Prostate gland (tissue), 2 donors: ENCODE measurements around the gene SPATA4. TPM values are rescaled to one million over a fixed set of nuclear protein-coding genes. Genes with fewer than 3 reads are reported as not detected.
A peak's percentile ranks its signal among the peaks of the same experiment; 100 is the strongest.

ENCODE experiments used
- DNase-seq: peaks from one replicate; pipeline ENCODE4 v3.0.0-alpha.2; 2019; ENCODE audit warnings: low spot score
- H3K27ac ChIP-seq, 2 donors: fragments of 200-600 bp; sonication (generic); 2 replicates each; pipeline ENCODE4 v1.5.1; 2017 to 2019
- H3K27me3 ChIP-seq: fragments of 200-600 bp; sonication (generic); replicated peaks from 2 replicates; pipeline ENCODE4 v1.5.1; 2019; ENCODE audit not compliant: insufficient read depth
- H3K36me3 ChIP-seq, 2 donors: fragments of 200-600 bp; sonication (generic); 1 replicate in 1 of 2; 2 replicates in 1 of 2; pipeline versions ENCODE4 v1.5.1 to v1.8.1; 2017 to 2019
- H3K4me1 ChIP-seq: fragments of 200-600 bp; sonication (generic); replicated peaks from 2 replicates; pipeline ENCODE4 v1.5.1; 2019
- H3K4me3 ChIP-seq, 2 donors: fragments of 200-600 bp; sonication (generic); 2 replicates each; pipeline ENCODE4 v1.5.1; 2017 to 2019
- H3K9me3 ChIP-seq: fragments of 200-600 bp; sonication (generic); 2 replicates; pipeline ENCODE4 v1.5.1; 2017
- CTCF ChIP-seq, 4 experiments: fragments of 200-600 bp in 2 of 4; fragments of 450-650 bp in 2 of 4; sonication (generic) in 2 of 4; IDR thresholded peaks; 1 replicate in 3 of 4; 2 replicates in 1 of 4; pipeline ENCODE4 v1.5.1; 2016 to 2019; ENCODE audit warnings: antibody characterized with exemption in 4 of 4, mild to moderate bottlenecking in 2 of 4, moderate library complexity in 2 of 4
- POLR2A ChIP-seq: fragments of 450-650 bp; IDR thresholded peaks from one replicate; pipeline ENCODE4 v1.6.1; 2016; ENCODE audit warnings: antibody characterized with exemption, mild to moderate bottlenecking
- POLR2AphosphoS5 ChIP-seq: sonication (generic); formaldehyde crosslinking; IDR thresholded peaks from one replicate; pipeline ENCODE4 v1.6.1; 2017; ENCODE audit warnings: antibody characterized with exemption
- WGBS: methylation state at CpG from one replicate; pipeline ENCODE4 v1.1.5; 2018; 5-methylcytosine and 5-hydroxymethylcytosine counted together
- intact Hi-C: fragments of 100-400 bp; cut with DNase I; formaldehyde crosslinking; loops from one replicate; pipeline ENCODE4 v1.14.2; 2022
- total RNA-seq, 2 donors: library from RNA; depleted of rRNA; stranded (reverse); fragments of >200 nt; gene quantifications; one replicate each; pipeline ENCODE4 v1.1.0, GENCODE V29; 2016

Gene SPATA4
- total RNA-seq, 2 donors from 2014 or later, result 0.68 to 10.2 TPM

GRCh38 chr4:176238157-176238610 is 42.8 kb upstream of the SPATA4 start:
- Histone ChIP-seq H3K27me3 (no peaks in the 10 kb centered on the region), H3K27ac (peak overlapping the region; percentile 48 to 64), H3K4me1 (no peaks in the 10 kb centered on the region), H3K9me3 (no peaks in the 10 kb centered on the region), H3K36me3 (no peaks in the 10 kb centered on the region), H3K4me3 (no peak overlapping the region)
- DNase-seq, result peak; percentile 41
- intact Hi-C loops, result no loop called here
- WGBS, result 7% methylated on average over 7 of the region's 7 CpGs
- TF ChIP-seq POLR2AphosphoS5, result peak; percentile 82
- no peak for TF ChIP-seq CTCF (IDR thresholded peaks at IDR 0.05)
- no peak for TF ChIP-seq POLR2A

GRCh38 chr4:176236946-176237345 is 41.6 kb upstream of the SPATA4 start:
- 53% methylated on average over 5 of the region's 5 CpGs for WGBS
- no peaks in the 10 kb centered on the region for H3K4me1 ChIP-seq
- H3K27ac ChIP-seq, result peak overlapping the region; percentile 48 to 64
- H3K9me3 ChIP-seq, result no peaks in the 10 kb centered on the region
- no peak for TF ChIP-seq POLR2AphosphoS5
- no peak for TF ChIP-seq POLR2A
- no peak for TF ChIP-seq CTCF (IDR thresholded peaks at IDR 0.05)
- no peaks in the 10 kb centered on the region for H3K27me3 ChIP-seq
- no peak overlapping the region for H3K4me3 ChIP-seq
- intact Hi-C loops, result no loop called here
- no peaks in the 10 kb centered on the region for H3K36me3 ChIP-seq
- DNase-seq, result no peak

- Histone ChIP-seq H3K27me3 (no peaks in the 10 kb centered on the region), H3K36me3 (no peaks in the 10 kb centered on the region), H3K27ac (peak overlapping the region in 1 of 2 donors; percentile 6), H3K4me1 (no peaks in the 10 kb centered on the region), H3K4me3 (no peak overlapping the region), H3K9me3 (no peaks in the 10 kb centered on the region)
- intact Hi-C loops, result loop anchor here (5.0 kb wide), 1 partner anchor 44 kb away; no protein-coding TSS in a partner anchor
- TF ChIP-seq POLR2A (no peak), POLR2AphosphoS5 (no peak), CTCF (IDR thresholded peaks at IDR 0.05) (no peak)
- DNase-seq, result no peak
- 70% methylated on average over 4 of the region's 4 CpGs for whole genome bisulfite sequencing
These were observed 35.5 kb upstream of the SPATA4 start for GRCh38 chr4:176230836-176231235.

- Histone ChIP-seq H3K9me3 (no peaks in the 10 kb centered on the region), H3K27ac (no peak overlapping the region), H3K27me3 (no peaks in the 10 kb centered on the region), H3K4me3 (no peak overlapping the region), H3K36me3 (no peaks in the 10 kb centered on the region), H3K4me1 (no peaks in the 10 kb centered on the region)
- TF ChIP-seq CTCF (IDR thresholded peaks at IDR 0.05) (no peak), POLR2A (no peak)
- intact Hi-C loops, result loop anchor here (5.0 kb wide), 1 partner anchor 42 kb away; no protein-coding TSS in a partner anchor
- WGBS, result 51% methylated on average over 4 of the region's 4 CpGs
- no peak for DNase-seq
These were observed 34.3 kb upstream of the SPATA4 start for GRCh38 chr4:176229645-176230044.

GRCh38 chr4:176226736-176227135 is 31.4 kb upstream of the SPATA4 start:
- Histone ChIP-seq H3K27ac (no peak overlapping the region), H3K4me1 (no peaks in the 10 kb centered on the region), H3K4me3 (no peak overlapping the region), H3K9me3 (no peaks in the 10 kb centered on the region), H3K36me3 (no peaks in the 10 kb centered on the region), H3K27me3 (no peaks in the 10 kb centered on the region)
- intact Hi-C loops, result no loop called here
- TF ChIP-seq POLR2A (no peak), POLR2AphosphoS5 (no peak), CTCF (IDR thresholded peaks at IDR 0.05) (no peak)
- 71% methylated on average over 5 of the region's 5 CpGs for WGBS
- DNase-seq, result no peak
